HG03575 (cell line): ENCODE results near the gene PTPDC1.
"Not testable (repeated sequence)": the region's sequence is repeated elsewhere in the genome, so short reads cannot be mapped to it uniquely, and the experiment has no call there.

Source experiments
- ATAC-seq: cut with Tn5 transposase; IDR thresholded peaks from one replicate; pipeline ENCODE4 v1.9.1; 2021; ENCODE audit not compliant: unreplicated experiment, insufficient number of reproducible peaks, low FRiP score; ENCODE audit errors: extremely low read depth

The PTPDC1 gene

DNA sequence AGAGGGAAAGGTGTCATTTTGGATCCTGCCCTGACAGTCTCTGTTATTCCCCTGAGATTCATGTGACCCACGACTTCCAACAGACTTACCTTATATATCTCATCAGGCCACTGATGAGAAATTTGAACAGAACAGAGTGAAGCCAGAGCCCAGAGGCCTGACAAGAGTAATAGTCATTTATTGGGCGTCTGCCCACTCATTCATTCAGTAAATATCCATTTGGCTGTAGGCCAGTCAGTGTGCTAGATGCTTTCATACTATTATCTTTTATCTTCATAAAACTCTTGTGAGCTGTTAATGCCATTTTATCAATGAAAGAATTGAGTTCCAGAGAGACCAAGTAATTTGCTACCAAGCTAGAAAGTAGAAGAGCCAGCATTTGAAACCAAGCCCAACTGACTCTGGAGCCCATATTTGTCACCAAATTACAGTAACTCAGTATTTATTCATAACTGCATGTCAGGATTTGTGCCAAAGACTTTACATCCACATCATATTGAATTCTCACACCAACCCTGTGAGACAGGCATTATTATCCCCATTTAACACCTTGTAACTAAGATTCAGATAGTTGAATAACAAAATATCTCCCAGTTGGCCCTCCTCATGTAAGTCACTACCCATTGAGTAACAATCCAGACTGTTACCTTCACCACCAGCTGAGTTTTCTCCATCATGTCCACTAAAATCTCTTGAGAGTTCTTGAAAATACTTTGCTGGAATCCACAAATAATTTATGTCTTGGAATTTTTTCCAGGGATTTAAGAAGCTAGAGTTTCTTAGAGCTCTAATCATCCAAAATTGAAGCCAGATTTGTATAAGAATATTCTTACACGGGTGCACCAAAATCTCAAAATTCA lies 2.5 kb downstream of the PTPDC1 start:
- no peak for ATAC-seq

DNA sequence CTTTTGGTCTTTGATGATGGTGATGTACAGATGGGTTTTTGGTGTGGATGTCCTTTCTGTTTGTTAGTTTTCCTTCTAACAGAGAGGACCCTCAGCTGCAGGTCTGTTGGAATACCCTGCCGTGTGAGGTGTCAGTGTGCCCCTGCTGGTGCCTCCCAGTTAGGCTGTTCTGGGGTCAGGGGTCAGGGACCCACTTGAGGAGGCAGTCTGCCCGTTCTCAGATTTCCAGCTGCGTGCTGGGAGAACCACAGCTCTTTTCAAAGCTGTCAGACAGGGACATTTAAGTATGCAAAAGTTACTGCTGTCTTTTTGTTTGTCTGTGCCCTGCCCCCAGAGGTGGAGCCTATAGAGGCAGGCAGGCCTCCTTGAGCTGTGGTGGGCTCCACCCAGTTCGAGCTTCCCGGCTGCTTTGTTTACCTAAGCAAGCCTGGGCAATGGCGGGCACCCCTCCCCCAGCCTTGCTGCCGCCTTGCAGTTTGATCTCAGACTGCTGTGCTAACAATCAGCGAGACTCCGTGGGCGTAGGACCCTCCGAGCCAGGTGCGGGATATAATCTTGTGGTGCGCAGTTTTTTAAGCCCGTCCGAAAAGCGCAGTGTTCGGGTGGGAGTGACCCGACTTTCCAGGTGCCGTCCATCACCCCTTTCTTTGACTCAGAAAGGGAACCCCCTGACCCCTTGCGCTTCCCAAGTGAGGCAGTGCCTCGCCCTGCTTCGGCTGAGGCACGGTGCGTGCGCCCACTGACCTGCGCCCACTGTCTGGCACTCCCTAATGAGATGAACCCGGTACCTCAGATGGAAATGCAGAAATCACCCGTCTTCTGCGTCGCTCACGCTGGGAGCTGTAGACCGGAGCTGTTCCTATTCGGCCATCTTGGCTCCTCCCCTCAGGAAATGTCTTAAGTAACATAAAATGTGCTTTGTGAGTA lies 10.2 kb downstream of the PTPDC1 start:
- not testable (repeated sequence) for ATAC-seq

DNA sequence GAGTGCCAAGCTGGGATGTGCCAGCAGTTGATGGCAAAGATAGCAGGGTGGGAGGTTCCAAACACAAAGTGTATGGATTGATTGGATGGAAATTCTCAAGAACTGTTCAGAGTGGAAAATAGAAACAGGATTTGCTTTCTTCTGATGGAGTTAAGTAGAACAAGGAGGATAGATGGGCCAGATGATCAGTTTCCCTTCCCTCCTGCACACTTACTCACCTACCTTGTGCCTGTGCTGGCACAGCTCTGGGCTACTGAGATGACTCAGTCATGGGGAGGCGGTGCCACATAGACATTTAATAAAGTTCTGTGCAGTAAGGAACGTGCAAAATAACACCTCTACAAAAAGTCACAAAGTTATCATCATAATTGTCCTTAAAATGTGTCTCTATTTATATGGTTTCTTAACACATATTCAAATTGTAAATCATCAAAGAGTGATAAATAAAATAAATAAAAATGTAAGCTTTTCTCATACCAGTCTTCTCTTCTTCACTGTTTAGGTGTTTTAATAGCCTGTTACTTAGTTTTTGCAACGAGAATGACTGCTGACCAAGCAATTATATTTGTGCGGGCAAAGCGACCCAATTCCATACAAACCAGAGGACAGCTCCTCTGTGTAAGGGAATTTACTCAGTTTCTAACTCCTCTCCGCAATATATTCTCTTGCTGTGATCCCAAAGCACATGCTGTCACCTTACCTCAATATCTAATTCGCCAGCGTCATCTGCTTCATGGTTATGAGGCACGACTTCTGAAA lies 12.7 kb downstream of the PTPDC1 start:
- ATAC-seq = no peak

DNA sequence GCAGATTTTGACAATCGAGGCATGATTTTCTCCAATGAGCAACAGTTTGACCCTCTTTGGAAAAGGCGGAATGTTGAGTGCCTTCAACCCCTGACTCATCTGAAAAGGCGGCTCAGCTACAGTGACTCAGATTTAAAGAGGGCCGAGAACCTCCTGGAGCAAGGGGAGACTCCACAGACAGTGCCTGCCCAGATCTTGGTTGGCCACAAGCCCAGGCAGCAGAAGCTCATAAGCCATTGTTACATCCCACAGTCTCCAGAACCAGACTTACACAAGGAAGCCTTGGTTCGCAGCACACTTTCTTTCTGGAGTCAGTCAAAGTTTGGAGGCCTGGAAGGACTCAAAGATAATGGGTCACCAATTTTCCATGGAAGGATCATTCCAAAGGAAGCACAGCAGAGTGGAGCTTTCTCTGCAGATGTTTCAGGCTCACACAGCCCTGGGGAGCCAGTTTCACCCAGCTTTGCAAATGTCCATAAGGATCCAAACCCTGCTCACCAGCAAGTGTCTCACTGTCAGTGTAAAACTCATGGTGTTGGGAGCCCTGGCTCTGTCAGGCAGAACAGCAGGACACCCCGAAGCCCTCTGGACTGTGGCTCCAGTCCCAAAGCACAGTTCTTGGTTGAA lies 13.6 kb downstream of the PTPDC1 start:
- ATAC-seq = no peak

DNA sequence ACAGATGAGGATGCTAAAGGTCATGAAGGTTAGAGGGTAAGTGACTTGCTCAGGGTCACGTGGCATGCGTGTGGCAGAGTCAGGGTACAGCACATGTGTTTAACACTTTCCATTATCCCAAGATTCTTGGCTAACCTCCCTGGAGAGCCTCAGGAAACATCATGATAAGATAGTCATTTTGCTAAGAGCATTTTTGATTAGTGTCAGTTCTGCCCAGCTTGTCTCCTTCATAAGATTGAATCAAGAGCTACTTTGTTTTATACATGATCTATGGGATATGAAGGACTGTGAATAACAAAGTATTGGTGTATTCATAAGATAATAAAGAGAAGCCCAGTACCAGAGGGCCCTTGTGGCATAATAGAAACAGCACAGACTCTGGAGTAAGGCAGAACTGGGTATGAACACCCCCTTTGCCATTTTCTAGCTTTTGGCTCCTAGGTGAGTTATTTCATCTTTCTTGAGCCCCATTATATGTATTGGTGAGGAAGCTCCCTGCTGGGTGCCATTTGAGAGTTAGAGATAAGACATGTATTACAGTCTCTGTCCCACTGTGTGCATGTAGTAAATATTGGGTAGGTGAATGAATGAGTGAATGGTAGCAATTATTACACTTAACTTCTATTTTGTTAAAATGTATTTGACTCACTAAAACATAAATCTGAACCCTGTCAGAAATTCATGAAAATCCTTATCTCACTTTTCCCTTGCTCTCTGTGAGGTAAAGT lies 16.1 kb downstream of the PTPDC1 start:
- no peak for ATAC-seq

DNA sequence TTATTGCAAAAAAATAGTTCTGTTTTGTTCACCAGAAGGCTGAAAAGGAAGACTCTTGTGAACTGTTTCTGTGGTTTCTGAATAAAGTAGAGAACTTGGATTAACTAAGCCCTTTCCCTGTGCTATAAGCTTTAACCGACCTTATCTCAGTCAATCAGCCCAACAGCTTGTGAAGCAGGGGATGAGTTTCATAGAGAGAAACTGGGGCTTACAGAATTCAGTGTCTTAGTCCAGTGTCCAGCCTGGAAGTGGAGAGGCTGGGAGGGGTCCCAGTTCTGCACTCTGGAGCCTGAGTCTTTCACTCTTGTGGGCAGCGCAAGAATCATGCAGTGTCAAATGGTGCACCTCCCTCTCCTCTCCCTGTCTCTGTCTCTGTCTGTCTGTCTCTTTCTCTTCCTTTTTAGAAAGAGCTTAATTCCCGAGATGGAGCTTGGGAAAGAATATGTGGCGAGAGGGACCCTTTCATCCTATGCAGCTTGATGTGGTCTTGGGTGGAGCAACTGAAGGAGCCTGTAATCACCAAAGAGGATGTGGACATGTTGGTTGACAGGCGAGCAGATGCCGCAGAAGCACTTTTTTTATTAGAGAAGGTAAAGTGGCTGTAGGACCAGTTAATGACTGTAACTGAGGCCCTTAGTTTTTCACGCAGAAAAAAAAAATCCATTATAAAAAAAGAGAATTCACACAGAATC lies 17.0 kb downstream of the PTPDC1 start:
- ATAC-seq = no peak

DNA sequence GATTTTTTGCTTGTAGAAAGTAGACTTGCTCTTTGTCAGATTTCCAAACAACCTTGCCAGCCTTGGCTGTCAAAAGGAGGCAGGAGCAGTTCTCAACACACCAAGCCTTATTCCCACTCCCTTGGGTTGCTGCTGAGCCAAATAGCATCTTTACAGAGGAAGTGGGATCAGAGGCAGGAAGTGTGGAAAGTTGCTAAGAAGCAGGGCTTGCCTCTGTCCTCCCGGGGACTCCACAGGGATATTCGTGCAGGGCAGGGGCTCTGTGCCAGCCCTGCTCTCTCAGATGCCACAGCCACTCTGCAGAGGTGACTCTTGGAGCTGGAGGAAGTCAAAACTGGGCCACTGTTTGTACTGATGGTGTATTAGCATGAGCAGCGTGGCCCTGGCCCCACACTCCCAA lies 24.3 kb downstream of the PTPDC1 start:
- no peak for ATAC-seq

DNA sequence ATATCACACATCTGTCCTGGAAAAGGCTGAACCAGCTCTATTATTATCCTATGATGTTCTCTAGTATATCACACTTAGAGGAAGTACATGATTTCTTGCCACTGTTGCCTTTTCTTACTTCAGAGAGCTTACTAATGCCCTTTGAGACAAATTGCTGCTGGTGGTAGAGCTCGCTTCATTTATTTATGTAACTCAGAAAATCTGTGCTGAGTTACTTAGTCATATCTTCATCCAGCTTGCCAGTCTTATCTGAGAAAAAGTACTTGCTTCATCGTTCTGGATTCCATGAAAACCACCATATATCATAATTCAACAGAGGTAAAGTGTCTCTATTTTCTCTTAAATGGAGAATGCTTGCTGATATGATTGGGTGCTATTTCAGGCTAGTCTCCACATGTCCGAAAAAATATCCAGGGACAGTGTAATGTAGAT lies 26.6 kb downstream of the PTPDC1 start:
- ATAC-seq = no peak

DNA sequence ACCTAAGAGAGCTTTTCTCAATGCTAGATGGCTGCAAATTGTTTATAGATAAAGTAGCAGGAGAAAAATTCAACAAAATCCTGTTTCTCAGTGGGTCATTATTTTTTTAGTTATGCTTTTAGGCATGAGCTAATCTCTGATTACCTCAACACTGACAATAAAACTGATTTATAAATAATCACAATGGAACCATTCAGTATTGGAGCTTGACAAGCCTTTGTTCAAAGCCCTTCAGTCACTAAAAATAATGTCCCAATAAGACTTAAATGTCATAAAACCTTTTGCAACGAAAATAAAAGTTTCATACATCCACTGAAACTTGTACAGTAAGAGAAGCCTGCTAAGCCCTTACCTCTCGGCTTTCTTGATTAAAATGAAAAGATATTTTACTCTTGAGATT lies 27.2 kb downstream of the PTPDC1 start:
- ATAC-seq = no peak

DNA sequence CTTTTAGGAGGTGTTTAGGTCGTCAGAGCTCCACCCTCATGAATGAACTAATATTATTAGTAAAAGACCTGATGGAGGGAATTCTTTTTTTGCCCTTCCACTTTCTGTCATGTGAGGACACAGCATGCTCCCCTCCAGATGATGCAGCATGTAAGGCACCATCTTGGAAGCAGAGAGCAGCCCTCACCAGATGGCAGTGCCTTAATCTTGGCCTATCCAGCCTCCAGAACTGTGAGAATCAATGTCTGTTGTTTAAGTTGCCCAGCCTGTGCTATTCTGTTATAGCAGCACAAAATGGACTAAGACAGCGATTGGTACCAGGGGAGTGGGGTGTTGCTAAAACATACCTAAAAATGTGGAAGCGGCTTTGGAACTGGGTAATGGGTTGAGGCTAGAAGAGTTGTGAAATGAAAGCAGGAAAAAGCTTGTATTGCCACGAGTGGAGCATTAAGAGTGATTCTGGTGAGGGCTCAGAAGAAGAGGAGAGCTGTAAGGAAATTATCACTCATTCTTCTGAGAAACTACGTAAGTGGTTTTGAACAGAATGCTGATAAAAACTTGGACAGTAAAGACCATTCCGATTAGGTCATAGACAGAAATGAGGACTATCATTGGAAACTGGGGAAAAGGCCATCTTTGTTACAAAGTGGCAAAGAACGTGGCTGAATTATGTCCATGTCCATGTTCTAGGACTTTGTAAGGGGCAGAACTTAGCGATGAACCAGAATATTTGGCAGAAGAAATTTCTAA lies 28.6 kb downstream of the PTPDC1 start:
- ATAC-seq = no peak

DNA sequence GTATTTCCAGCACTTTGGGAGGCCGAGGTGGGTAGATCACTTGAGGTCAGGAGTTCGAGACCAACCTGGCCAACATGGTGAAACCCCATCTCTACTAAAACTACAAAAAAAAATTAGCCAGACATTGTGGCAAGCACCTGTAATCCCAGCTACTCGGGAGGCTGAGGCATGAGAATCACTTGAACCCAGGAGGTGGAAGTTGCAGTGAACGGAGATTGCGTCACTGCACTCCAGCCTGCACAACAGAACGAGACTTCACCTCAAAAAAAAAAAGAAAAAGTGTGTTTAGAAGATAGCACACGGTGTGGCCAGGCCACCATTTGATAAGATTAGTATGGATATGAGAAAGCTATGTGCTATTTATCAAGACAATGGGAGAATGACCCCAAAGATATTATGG lies 35.8 kb downstream of the PTPDC1 start:
- ATAC-seq = not testable (repeated sequence)

DNA sequence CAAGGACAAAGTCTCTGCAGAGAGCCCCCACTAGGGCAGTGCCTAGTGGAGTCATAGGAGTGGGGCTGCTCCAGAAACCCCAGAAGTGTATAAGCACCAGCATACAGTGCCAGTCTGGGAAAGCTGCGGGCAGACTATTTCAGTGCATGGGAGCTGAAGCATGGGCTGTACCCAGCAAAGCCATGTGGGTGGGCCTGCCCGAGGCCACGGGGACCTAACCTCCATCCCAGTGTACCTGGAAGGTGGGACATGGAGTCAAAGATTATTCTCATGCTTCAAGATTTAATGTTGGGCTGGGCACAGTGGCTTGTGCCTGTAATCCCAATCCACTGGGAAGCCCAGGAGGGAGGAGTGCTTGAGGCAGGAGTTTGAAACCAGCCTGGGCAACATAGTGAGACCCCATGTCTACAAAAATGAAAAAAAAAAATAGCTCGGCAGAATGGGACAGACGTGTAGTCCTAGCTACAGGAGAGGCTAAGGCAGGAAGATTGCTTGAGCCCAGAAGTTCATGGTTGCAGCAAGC lies 36.7 kb downstream of the PTPDC1 start:
- no peak for ATAC-seq

DNA sequence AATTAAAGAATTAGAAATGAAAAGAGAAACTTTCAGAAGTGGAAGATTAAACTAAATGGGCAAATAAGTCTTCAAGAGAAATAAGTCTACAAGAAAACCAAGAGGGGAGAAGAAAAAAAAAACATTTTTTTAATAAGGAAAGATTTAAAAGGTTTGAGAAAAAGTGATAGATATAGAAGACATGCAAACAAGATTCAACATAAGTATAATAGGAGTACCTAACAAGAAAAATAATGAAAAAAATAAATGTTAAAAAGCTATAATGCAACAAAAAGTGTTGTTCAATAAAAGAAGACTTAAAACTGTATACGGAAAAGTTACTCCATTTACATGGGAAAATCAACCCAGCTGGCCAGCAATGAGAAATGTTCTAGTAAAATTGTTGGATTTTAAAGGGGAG lies 42.6 kb downstream of the PTPDC1 start:
- no peak for ATAC-seq

DNA sequence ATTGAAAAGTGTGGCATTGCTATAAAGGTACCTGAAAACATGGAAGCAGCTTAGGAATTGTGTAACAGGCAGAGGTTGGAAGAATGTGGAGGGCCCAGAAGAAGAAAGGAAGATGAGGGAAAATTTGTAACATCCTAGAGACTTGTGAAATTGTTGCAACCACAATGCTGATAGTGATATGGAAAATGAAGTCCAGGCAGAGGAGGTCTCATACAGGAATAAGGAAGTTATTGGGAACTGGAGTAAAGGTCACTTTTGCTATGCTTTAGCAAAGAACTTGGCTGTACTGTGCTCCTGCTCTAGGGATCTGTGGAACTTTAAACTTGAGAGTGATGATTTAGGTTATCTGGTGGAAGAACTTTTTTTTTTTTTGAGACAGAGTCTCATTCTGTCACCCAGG lies 43.5 kb downstream of the PTPDC1 start:
- ATAC-seq = no peak

DNA sequence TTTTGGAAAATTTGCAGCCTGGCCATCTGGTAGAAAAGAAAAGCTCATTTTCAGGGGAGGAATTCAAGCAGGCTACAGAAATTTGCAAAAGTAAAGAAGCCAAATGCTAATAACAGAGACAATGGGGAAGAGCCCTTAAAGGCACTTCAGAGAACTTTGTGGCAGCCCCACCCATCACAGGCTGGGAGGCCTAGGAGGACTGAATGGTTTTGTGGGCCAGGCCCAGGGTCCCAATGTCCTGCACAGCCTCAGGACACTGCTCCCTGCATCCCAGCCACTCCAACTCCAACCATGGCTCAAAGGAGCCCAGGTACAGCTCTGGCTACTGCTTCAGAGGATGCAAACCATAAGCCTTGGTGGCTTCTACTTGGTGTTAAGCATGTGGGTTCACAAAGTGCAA lies 44.3 kb downstream of the PTPDC1 start:
- ATAC-seq = no peak

DNA sequence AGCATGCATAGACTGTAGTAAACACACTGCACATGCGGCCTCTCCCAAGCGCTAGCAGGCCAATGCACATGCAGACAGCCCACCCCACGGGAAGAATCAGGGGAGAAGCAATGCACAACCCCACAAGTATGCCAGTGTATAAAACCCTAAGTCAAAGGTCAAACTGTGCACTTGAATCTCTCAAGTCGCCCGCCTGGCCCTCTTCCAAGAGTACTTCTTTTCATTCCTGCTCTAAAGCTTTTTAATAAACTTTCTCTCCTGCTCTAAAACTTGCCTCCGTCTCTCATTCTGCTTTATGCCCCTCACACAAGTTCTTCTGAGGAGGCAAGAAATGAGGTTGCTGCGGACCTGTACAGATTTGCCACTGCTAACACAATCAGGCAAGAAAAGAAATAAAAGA lies 50.4 kb downstream of the PTPDC1 start:
- ATAC-seq = no peak

DNA sequence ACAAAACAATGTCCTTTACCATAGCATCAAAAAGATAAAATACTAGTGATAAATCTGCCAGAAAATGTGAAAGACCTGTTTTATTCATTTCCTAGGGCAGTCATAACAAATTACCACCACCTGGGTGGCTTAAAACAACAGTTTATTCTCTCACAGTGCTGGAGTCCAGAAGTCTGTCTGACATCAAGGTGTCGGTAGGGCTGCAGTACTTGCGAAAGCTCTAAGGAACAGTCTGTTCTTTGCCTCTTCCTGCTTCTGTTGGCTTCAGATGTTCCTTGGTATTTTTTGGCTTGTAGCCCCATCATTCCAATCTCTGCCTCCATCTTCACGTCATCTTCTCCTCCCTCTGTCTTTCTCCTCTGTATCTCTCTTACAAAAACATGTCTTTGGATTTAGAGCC lies 51.0 kb downstream of the PTPDC1 start:
- ATAC-seq = no peak
